Stimulated activated CD8-positive, alpha-beta memory T cell treated with anti-CD3 and anti-CD28 coated beads, Interleukin-12 subunit alpha, Interleukin-12 subunit beta, amount 100 ng/mL, for 1 hour (primary cell): ENCODE results near the gene CEACAM21.
"Not testable (repeated sequence)": the region's sequence is repeated elsewhere in the genome, so short reads cannot be mapped to it uniquely, and the experiment has no call there.

Source experiments
- DNase-seq: peaks from one replicate; pipeline ENCODE4 v3.0.0-alpha.2; 2020; ENCODE audit warnings: low read depth

Gene CEACAM21

GRCh38 chr19:41549884-41550283 lies 26.1 kb upstream of the CEACAM21 start:
- no peak for DNase-seq

GRCh38 chr19:41551212-41551610 lies 24.8 kb upstream of the CEACAM21 start:
- DNase-seq = no peak

DNA sequence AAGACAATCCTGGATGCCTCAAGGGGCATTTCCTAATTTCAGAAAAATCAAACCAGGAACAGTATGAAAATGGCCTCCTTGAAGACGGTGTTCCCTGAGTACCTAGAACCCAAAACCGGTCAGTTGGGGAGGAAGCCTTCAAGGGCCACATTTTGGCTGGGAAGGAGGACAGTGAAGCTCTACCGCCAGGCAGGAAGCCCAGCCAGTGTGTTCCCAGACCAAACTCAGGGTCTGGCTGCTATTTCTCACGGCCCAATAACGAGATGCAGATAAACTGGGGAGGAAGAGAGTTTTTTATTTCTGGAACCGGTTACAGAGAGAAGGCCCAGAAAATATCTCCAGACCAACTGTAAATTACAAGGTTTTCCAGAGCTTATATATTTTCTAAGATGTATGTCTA lies 24.3 kb upstream of the CEACAM21 start:
- DNase-seq = no peak

- no peak for DNase-seq
These were observed 23.4 kb upstream of the CEACAM21 start for GRCh38 chr19:41552558-41552957.

- DNase-seq = no peak
These were observed 22.2 kb upstream of the CEACAM21 start for GRCh38 chr19:41553804-41554203.

- DNase-seq = no peak
These were observed 21.1 kb upstream of the CEACAM21 start for GRCh38 chr19:41554907-41555306.

DNA sequence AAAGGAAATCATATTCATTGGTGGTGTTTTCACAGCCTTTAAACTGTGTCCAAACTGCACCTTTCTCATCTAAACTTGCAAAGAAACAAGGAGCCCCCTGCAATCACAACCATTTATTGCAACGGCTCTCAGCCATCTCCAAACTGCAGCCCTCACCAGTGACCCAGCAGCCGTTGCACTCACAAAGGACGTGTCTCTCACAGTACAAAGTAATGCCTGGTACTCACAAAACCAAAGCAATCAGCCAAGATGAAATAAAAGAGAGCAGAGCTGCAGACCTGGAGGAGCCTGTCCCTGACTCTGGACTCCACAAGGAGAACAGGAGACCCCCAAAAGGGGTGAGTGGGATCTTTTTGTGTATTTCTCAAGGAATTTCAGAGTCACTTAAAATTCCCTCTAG lies 20.2 kb upstream of the CEACAM21 start:
- DNase-seq = no peak

DNA sequence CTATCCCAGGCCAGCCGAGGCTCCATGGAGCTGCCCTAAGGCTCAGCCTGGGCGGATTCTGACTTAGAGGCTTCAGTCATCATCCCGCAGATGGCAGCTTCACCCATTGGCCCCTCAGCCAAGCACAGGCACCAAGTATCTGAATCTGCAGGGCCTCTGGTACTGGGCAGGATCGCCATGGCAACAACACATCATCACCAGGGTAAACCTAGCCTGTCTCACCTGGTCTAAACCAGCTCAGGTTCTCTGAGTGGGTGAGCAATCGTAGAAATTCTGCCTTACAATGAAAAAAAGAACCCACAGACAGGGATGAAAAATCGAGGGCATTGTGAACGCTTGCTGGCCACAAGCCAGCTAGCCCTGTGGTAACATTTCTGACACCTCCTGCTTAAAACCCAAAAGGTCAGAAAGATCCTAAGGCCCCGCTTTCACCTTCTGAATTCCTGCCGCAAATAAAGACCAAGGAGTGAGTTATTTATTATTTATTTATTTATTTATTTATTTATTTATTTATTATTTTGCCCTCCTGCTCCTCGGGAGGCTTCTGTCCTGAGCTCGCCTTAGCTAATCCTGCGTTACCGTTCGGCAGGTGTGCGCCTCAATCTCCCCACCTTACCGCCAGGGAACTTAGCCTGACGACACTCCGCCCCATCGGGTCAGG lies 12.0 kb upstream of the CEACAM21 start:
- DNase-seq = no peak

- DNase-seq = no peak
These were observed 11.2 kb upstream of the CEACAM21 start for GRCh38 chr19:41564515-41565378.

DNA sequence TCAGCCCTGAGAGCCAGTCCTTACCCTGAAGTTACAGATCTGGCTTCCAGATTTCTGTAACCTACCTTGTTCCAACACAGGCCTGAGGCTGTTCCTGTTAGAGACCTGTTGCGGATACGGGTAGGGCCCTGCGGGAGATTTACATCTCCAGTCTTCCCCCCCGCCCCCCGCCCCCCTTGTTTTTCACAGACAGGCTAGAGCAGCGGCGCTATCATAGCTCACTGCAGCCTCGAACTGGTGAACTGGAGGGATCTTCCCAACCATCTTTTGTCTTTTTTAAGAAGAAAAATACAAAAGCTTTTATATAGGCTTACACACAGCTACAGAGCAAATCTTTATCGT lies 10.6 kb upstream of the CEACAM21 start:
- no peak for DNase-seq

DNA sequence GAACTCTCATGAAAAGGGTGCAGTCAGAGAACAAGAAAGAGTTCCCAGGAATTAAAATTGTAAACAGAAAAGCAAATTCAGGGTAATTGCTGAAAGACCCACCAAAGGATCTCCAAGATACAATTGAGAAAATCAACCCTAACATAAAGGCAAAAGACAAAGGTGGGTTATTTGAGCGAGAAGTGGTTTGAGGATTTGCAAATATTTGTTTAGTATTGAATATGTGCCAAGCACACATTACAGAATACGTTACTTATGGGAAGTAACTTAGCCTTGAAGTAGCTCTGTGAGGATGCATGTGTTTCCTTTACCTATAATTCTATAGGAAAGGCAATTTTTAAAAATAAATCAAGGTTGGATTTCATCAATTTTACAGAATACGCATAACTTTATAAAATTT lies 10.0 kb upstream of the CEACAM21 start:
- no peak for DNase-seq

GRCh38 chr19:41569481-41570150 lies 6.3 kb upstream of the CEACAM21 start:
- DNase-seq = no peak

DNA sequence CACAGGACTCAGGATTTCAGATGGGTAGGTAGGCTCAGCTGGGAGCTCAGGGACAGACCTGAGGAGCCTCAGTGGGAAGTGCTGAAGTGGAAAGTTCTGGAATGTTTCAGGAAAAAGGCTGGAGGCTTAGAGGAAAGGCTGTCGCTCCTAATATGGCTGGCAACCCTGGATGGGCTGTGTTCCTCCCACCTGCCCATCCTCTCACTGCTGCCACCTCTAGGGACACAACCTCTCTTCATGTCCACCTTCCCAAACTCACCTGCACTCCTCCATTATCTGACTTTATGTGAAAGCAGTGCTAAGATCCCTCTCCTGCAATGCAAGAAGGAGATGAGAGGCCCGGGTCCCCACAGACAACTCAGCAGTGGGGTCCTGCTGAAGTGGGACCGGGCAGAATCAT lies 5.8 kb upstream of the CEACAM21 start:
- no peak for DNase-seq

DNA sequence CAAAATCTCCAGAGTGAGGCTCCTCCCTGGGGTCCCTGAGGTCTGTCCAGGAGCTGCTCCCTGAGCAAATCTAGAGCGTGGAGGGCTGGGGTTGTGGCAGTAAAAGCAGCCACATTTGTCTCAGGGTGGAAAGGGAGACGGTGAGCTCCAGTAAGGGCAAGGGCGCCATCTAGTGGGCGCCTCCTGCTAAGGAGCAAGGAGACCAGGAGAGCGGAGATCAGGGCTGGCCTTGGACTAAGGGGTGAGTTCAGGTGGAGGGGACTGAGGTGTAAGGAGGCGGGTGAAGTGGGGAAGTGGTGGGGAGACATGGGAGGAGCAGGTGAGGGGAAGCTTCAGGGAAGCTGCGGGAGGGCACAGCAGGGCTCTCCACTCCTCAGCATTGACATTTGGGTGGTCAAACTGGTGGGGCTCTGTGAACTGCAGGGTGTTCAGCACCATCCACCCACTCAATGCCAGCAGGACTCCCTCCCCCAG lies 5.3 kb upstream of the CEACAM21 start:
- DNase-seq = peak; percentile 75

- no peak for DNase-seq
These were observed 1.3 kb downstream of the CEACAM21 start for GRCh38 chr19:41577144-41577830.

GRCh38 chr19:41577833-41578232 lies 1.9 kb downstream of the CEACAM21 start:
- no peak for DNase-seq

DNA sequence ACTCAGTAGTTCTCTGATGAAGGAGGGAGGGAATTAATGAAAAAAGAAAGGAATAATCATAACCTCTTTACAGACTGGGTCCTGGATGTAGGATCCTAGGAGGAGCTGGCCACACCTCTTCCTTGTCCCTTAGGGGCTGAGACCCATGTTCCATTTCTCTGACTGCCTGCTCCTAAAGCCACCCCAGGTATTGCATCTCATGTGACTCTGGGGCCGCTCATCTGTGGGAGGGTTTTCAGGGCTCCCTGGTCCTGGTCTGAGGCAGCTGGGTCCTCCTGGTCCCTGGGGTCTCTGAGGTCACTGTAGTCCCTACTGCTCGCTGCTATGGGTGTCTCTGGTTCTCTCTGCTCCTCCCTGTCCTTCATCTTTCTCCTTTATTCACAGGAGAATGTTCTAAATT lies 2.9 kb downstream of the CEACAM21 start:
- no peak for DNase-seq

DNA sequence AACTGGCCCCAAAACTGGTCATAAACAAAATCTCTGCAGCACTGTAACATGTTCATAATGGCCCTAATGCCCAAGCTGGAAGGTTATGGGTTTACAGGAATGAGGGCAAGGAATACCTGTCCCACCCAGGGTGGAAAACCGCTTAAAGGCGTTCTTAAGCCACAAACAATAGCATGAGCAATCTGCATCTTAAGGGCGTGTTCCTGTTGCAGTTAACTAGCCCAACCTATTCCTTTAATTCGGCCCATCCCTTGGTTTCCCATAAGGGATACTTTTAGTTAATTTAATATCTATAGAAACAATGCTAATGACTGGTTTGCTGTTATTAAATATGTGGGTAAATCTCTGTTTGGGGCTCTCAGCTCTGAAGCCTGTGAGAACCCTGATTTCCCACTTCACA lies 5.1 kb downstream of the CEACAM21 start:
- not testable (repeated sequence) for DNase-seq

GRCh38 chr19:41582577-41583182 lies 6.7 kb downstream of the CEACAM21 start:
- DNase-seq = not testable (repeated sequence)

DNA sequence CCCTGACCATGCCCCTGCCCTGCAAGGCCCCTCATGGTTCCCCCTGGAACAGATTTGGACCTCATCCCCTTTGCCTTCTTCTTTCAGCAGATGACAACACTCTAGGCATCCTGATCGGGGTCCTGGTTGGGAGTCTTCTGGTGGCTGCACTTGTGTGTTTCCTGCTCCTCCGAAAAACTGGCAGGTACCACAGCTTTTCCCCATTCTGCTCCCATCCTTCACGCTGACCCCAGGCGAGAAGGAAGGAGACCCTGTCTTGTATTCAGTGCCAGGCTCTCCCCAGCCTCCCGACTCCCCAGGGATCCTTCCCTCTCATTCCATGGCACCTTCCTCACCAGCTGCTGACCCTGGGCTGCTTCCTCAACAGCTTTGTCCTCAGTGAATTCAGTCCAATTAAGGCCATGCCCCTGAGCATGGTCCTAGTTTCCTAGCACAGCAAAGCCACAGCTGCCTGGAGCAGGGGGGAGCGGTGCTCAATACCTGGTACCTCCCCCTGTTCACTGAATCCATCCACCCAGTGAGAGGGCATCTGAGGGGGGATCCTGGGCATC lies 8.4 kb downstream of the CEACAM21 start:
- no peak for DNase-seq

DNA sequence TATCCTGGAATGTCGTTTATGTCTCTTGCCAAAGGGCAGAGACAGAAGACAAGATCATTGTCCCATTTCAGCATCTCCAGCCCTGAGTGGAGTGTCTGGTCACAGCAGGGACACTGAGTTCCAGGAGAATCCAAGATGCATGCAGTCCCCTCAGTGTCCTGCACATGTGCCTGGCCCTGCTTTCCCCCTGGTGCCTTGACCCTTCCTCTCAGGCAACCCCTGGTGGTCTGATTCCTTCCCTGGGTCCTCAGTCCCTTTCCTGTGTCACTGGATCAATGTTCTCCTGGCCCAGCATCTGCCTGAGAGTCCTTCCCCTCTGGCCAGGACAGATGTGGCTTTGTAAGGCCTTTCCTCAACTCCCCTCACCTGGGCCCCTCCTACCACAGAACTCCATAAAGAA lies 9.0 kb downstream of the CEACAM21 start:
- DNase-seq = no peak

- DNase-seq = no peak
These were observed 10.1 kb downstream of the CEACAM21 start for GRCh38 chr19:41586064-41586463.
